K562 (cell line): ENCODE data around the gene PHF21B. TPM values are rescaled to one million over a fixed set of nuclear protein-coding genes. Genes with fewer than 3 reads are reported as not detected.

Experiments used
- ATAC-seq: fragments of 200-7000 bp; cut with Tn5 transposase; 3 replicates; pipeline ENCODE4 v1.9.1; 2020; ENCODE audit warnings: moderate library complexity
- BruUV-seq: library from RNA; stranded (reverse); fragments of 400-500 nt; replicated peaks from 2 replicates; lab custom pipeline; 2021; lab: Mats Ljungman, UMichigan
- CTCF ChIA-PET: fragments of 300-600 bp; formaldehyde crosslinking; extraction: SDS; loops from one replicate; lab custom pipeline; 2021; ENCODE audit warnings: low intra/inter-chr PET ratio; lab: Yijun Ruan, JAX
- POLR2A ChIA-PET: fragments of 300-600, 350-650 bp; sonication (Branson Sonifier 250); formaldehyde crosslinking; extraction: SDS; loops from one replicate; lab custom pipeline; 2021; ENCODE audit warnings: antibody characterized with exemption, inconsistent platforms; lab: Yijun Ruan, JAX
- DNase-seq, 4 experiments: peaks; one replicate each; pipeline versions ENCODE4 v3.0.0 to v3.0.0-alpha.2; 2011 to 2018; ENCODE audit warnings: low spot score in 3 of 4, mixed read lengths in 3 of 4; ENCODE audit errors: extremely low read depth in 1 of 4
- FAIRE-seq: peaks from 2 replicates; lab custom pipeline; 2011; peaks lifted over from hg19 to GRCh38; lab: Jason Lieb, UNC
- H2AFZ ChIP-seq: 2 replicates; pipeline ENCODE4 v1.6.0; 2011; ENCODE audit warnings: low read depth, low read length, control low read depth, inconsistent platforms
- H3K27ac ChIP-seq: fragments of 200-600 bp; 3 replicates; pipeline ENCODE4 v1.8.0; 2011; ENCODE audit warnings: low read depth, mild to moderate bottlenecking, control low read depth, inconsistent platforms, low read length, moderate library complexity, mixed read lengths; ENCODE audit errors: extremely low read depth
- H3K27me3 ChIP-seq, 2 experiments: fragments of 300-600 bp in 1 of 2; 2 replicates in 1 of 2; 3 replicates in 1 of 2; pipeline versions ENCODE4 v1.6.0 to v1.8.0; 2011; ENCODE audit warnings: inconsistent platforms in 2 of 2, low read length in 2 of 2, mild to moderate bottlenecking in 1 of 2, mixed read lengths in 1 of 2, moderate library complexity in 1 of 2; ENCODE audit not compliant: control insufficient read depth in 2 of 2, insufficient read depth in 2 of 2
- H3K36me3 ChIP-seq: fragments of 300-600 bp; 3 replicates; pipeline ENCODE4 v1.8.0; 2011; ENCODE audit warnings: mild to moderate bottlenecking, low read length, inconsistent platforms; ENCODE audit not compliant: control insufficient read depth, insufficient read depth
- H3K4me1 ChIP-seq, 2 experiments: fragments of 200-600 bp in 1 of 2; replicated peaks in 1 of 2; 2 replicates in 1 of 2; 3 replicates in 1 of 2; pipeline versions ENCODE4 v1.5.1 to v1.8.0; 2011; ENCODE audit warnings: inconsistent platforms in 2 of 2, low read length in 2 of 2, mild to moderate bottlenecking in 1 of 2, mixed read lengths in 1 of 2, moderate library complexity in 1 of 2; ENCODE audit not compliant: control insufficient read depth in 2 of 2, insufficient read depth in 2 of 2
- H3K4me2 ChIP-seq: 2 replicates; pipeline ENCODE4 v1.6.1; 2011; ENCODE audit warnings: low read length, control low read depth, inconsistent platforms, mixed read lengths; ENCODE audit not compliant: insufficient read depth
- H3K4me3 ChIP-seq: fragments of 200-600 bp; sonication (generic), shearing (Covaris generic); 2 replicates; pipeline ENCODE4 v1.5.1; 2016; ENCODE audit warnings: control low read depth, inconsistent platforms
- H3K79me2 ChIP-seq: fragments of 200-600 bp; 3 replicates; pipeline ENCODE4 v1.8.0; 2011; ENCODE audit warnings: low read length, inconsistent platforms; ENCODE audit not compliant: control insufficient read depth, insufficient read depth
- H3K9ac ChIP-seq, 2 experiments: 2 replicates each; pipeline versions ENCODE4 v1.6.0 to v1.6.1; 2011; ENCODE audit warnings: low read depth in 2 of 2, low read length in 2 of 2, control low read depth in 1 of 2, inconsistent platforms in 1 of 2, mild to moderate bottlenecking in 1 of 2, mixed read lengths in 1 of 2; ENCODE audit not compliant: insufficient read depth in 1 of 2
- H3K9me1 ChIP-seq: one replicate; pipeline ENCODE4 v1.6.0; 2011; ENCODE audit warnings: inconsistent platforms, mild to moderate bottlenecking, low read length, moderate library complexity; ENCODE audit not compliant: control insufficient read depth, insufficient read depth
- H3K9me3 ChIP-seq: replicated peaks from 2 replicates; pipeline ENCODE4 v1.5.1; 2011; ENCODE audit warnings: low read depth, low read length, inconsistent platforms; ENCODE audit not compliant: control insufficient read depth, insufficient read depth
- H4K20me1 ChIP-seq: replicated peaks from 2 replicates; pipeline ENCODE4 v1.6.1; 2011; ENCODE audit warnings: low read length, inconsistent platforms, mixed read lengths; ENCODE audit not compliant: control insufficient read depth, insufficient read depth
- FOXA1 ChIP-seq: fragments of 450-650 bp; IDR thresholded peaks from 2 replicates; pipeline ENCODE4 v1.6.1; 2016; ENCODE audit warnings: mild to moderate bottlenecking, borderline replicate concordance
- SAFB2 ChIP-seq: fragments of 200-400 bp; formaldehyde crosslinking; IDR thresholded peaks from 2 replicates; pipeline ENCODE4 v1.6.1; 2018; ENCODE audit warnings: borderline replicate concordance, low read length, low read depth, moderate library complexity; ENCODE audit not compliant: severe bottlenecking
- SAP30 ChIP-seq: fragments of 200-600 bp; sonication (generic); IDR thresholded peaks from 2 replicates; pipeline ENCODE4 v1.6.1; 2012; ENCODE audit warnings: borderline replicate concordance, low read depth, mild to moderate bottlenecking, moderate library complexity, low read length, control low read depth, inconsistent platforms; ENCODE audit not compliant: insufficient read depth, poor library complexity, severe bottlenecking
- SPI1 ChIP-seq: IDR thresholded peaks from 2 replicates; pipeline ENCODE4 v1.6.1; 2011; ENCODE audit warnings: low read depth, low read length, control low read depth, borderline replicate concordance
- UBTF ChIP-seq, 2 experiments: IDR thresholded peaks; 2 replicates each; pipeline ENCODE4 v1.6.1; 2012; ENCODE audit warnings: improper control_type of control experiment in 2 of 2, low read depth in 2 of 2, low read length in 2 of 2, borderline replicate concordance in 1 of 2
- ZNF121 ChIP-seq: sonication (generic); formaldehyde crosslinking; conservative IDR thresholded peaks from 2 replicates; pipeline ENCODE4 v1.8.0; 2022; ENCODE audit warnings: missing genetic modification reagents
- ZNF263 ChIP-seq: sonication (generic); formaldehyde crosslinking; IDR thresholded peaks from 2 replicates; pipeline ENCODE4 v1.8.0; 2022; ENCODE audit warnings: mild to moderate bottlenecking, missing genetic modification reagents, borderline replicate concordance
- ZNF507 ChIP-seq: conservative IDR thresholded peaks from 2 replicates; pipeline ENCODE4 v1.6.1; 2017; ENCODE audit warnings: missing genetic modification characterization, missing compliant biosample characterization
- ZNF695 ChIP-seq: fragments of 450-650 bp; formaldehyde crosslinking; IDR thresholded peaks from 2 replicates; pipeline ENCODE4 v1.4.0; 2020; ENCODE audit warnings: mild to moderate bottlenecking, moderate library complexity
- ZNF707 ChIP-seq: fragments of 250-450 bp; sonication (Bioruptor Pico); conservative IDR thresholded peaks from 2 replicates; pipeline ENCODE4 v1.8.0; 2022; ENCODE audit warnings: inconsistent platforms, mild to moderate bottlenecking, moderate library complexity
- WGBS: fragments of 100-300 bp; shearing (Covaris generic); methylation state at CpG from one replicate; pipeline ENCODE4 v1.1.6; 2016; ENCODE audit warnings: low coverage, mixed read lengths; ENCODE audit not compliant: insufficient coverage; ENCODE audit errors: missing lambda C conversion rate; 5-methylcytosine and 5-hydroxymethylcytosine counted together
- in situ Hi-C: fragments of 300-500 bp; cut with MboI; formaldehyde crosslinking; loops from 4 replicates; pipeline ENCODE4 v1.15.0; 2018; ENCODE audit warnings: inconsistent platforms, mixed read lengths
- intact Hi-C: fragments of 100-400 bp; cut with micrococcal nuclease; formaldehyde crosslinking; loops from 2 replicates; pipeline ENCODE4 v1.14.2; 2022
- polyA plus RNA-seq, 8 experiments: library from polyadenylated mRNA; depleted of rRNA in 4 of 8; stranded (reverse) in 5 of 8; unstranded in 3 of 8; fragments of >200 nt; fragmentation: Nextera tagmentation in 2 of 8; fragmentation: Illumina TruSeq in 1 of 8; extraction: Ambion mirVana in 2 of 8; extraction: Trizol in 1 of 8; gene quantifications; 2 replicates each; pipeline versions ENCODE4 v1.2.1 to v1.2.3, GENCODE V29; 2011 to 2014; ENCODE audit warnings: inconsistent platforms in 1 of 8, missing spikeins in 1 of 8
- total RNA-seq, 7 experiments: library from RNA; depleted of rRNA in 6 of 7; stranded (reverse); fragments of >200 nt in 6 of 7; fragmentation: Illumina TruSeq in 2 of 7; extraction: Trizol in 2 of 7; gene quantifications; 2 replicates each; pipeline versions ENCODE4 v1.2.1 to v1.2.3, GENCODE V29; 2011 to 2021; ENCODE audit warnings: low replicate concordance in 1 of 7
- TF ChIP-seq, protein P1 (sequence below): fragments of 250-450 bp; sonication (Bioruptor Pico); IDR thresholded peaks from 2 replicates; pipeline ENCODE4 v1.9.0; 2021; ENCODE audit warnings: mild to moderate bottlenecking
- TF ChIP-seq, protein P2 (sequence below): fragments of 450-650 bp; IDR thresholded peaks from 2 replicates; pipeline ENCODE4 v1.6.1; 2016; ENCODE audit warnings: low read depth

PHF21B gene
- total and polyA plus RNA-seq, 9 of the 15 experiments (the other 6 are each of a cell fraction or from before 2014, with no cell fraction given): 0.04 TPM; not detected in 8

GRCh38 chr22:44974454-44974853, 35.4 kb downstream of the PHF21B start:
- WGBS: 0% methylated on average over 9 of the region's 9 CpGs
- no peak for DNase-seq
- TF ChIP-seq, protein P1, sequence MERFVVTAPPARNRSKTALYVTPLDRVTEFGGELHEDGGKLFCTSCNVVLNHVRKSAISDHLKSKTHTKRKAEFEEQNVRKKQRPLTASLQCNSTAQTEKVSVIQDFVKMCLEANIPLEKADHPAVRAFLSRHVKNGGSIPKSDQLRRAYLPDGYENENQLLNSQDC (CRISPR knock-in tag): no peak
- TF ChIP-seq ZNF507 (no peak), UBTF (IDR thresholded peaks at IDR 0.05; ENCODE audit: borderline replicate concordance in 1 of 2, low read depth in 2 of 2, low read length in 2 of 2) (no peak), ZNF121 (CRISPR knock-in tag) (no peak), ZNF695 (no peak), ZNF707 (CRISPR knock-in tag) (no peak), FOXA1 (no peak), ZNF263 (CRISPR knock-in tag) (no peak), SAP30 (no peak), SAFB2 (no peak), SPI1 (no peak)
- TF ChIP-seq, protein P2, sequence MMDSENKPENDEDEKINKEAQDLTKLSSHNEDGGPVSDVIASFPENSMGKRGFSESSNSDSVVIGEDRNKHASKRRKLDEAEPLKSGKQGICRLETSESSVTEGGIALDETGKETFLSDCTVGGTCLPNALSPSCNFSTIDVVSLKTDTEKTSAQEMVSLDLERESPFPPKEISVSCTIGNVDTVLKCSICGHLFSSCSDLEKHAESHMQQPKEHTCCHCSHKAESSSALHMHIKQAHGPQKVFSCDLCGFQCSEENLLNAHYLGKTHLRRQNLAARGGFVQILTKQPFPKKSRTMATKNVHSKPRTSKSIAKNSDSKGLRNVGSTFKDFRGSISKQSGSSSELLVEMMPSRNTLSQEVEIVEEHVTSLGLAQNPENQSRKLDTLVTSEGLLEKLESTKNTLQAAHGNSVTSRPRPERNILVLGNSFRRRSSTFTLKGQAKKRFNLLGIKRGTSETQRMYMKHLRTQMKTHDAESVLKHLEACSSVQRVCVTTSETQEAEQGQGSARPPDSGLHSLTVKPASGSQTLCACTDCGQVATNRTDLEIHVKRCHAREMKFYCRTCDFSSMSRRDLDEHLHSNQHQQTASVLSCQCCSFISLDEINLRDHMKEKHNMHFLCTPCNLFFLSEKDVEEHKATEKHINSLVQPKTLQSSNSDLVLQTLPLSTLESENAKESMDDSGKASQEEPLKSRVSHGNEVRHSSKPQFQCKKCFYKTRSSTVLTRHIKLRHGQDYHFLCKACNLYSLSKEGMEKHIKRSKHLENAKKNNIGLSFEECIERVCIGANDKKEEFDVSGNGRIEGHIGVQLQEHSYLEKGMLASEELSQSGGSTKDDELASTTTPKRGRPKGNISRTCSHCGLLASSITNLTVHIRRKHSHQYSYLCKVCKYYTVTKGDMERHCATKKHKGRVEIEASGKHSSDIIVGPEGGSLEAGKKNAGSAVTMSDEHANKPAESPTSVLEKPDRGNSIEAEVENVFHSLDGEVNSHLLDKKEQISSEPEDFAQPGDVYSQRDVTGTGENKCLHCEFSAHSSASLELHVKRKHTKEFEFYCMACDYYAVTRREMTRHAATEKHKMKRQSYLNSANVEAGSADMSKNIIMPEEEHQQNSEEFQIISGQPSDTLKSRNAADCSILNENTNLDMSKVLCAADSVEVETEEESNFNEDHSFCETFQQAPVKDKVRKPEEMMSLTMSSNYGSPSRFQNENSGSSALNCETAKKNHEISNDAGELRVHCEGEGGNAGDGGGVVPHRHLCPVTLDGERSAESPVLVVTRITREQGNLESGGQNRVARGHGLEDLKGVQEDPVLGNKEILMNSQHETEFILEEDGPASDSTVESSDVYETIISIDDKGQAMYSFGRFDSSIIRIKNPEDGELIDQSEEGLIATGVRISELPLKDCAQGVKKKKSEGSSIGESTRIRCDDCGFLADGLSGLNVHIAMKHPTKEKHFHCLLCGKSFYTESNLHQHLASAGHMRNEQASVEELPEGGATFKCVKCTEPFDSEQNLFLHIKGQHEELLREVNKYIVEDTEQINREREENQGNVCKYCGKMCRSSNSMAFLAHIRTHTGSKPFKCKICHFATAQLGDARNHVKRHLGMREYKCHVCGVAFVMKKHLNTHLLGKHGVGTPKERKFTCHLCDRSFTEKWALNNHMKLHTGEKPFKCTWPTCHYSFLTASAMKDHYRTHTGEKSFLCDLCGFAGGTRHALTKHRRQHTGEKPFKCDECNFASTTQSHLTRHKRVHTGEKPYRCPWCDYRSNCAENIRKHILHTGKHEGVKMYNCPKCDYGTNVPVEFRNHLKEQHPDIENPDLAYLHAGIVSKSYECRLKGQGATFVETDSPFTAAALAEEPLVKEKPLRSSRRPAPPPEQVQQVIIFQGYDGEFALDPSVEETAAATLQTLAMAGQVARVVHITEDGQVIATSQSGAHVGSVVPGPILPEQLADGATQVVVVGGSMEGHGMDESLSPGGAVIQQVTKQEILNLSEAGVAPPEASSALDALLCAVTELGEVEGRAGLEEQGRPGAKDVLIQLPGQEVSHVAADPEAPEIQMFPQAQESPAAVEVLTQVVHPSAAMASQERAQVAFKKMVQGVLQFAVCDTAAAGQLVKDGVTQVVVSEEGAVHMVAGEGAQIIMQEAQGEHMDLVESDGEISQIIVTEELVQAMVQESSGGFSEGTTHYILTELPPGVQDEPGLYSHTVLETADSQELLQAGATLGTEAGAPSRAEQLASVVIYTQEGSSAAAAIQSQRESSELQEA: no peak

More at GRCh38 chr22:44974454-44974853, 35.4 kb downstream of the PHF21B start:
- Histone ChIP-seq H3K36me3 (no peaks in the 10 kb centered on the region), H3K79me2 (no peaks in the 10 kb centered on the region), H3K4me3 (no peak overlapping the region), H3K27me3 (peaks cover 0 to 12% of the 10 kb centered on the region in 2 experiments; a peak in 1 of 5 replicates), H4K20me1 (peaks cover 4% of the 10 kb centered on the region; the same call in 1 of the 2 replicates), H3K9me3 (no peaks in the 10 kb centered on the region), H2AFZ (no peak overlapping the region), H3K4me2 (no peak overlapping the region), H3K27ac (no peak overlapping the region), H3K4me1 (no peaks in the 10 kb centered on the region), H3K9me1 (no peaks in the 10 kb centered on the region), H3K9ac (no peak overlapping the region)
- ATAC-seq (no peak), FAIRE-seq (no peak)
- intact Hi-C loops (no loop called here), in situ Hi-C loops (no loop called here)
- CTCF ChIA-PET: no interaction called here
- POLR2A ChIA-PET: no interaction called here
- BruUV-seq: no TSS peak
